GM04503 (cell line): ENCODE results near the gene SLC39A10.
"Not testable (repeated sequence)": the region's sequence is repeated elsewhere in the genome, so short reads cannot be mapped to it uniquely, and the experiment has no call there.

Experiments
- DNase-seq: peaks from one replicate; pipeline ENCODE4 v3.0.0-alpha.2; 2012; ENCODE audit warnings: low read depth

The SLC39A10 gene

GRCh38 chr2:195656859-195657633 is at the start of gene SLC39A10:
TSS of gene SLC39A10 (plus strand) at chr2:195657226. CDS start at chr2:195680043, 22,817 bp downstream.
- DNase-seq, result peak; percentile 91

- no peak for DNase-seq
These were observed 48.1 kb upstream of the SLC39A10 start for GRCh38 chr2:195608768-195609454.

GRCh38 chr2:195610717-195611116 is 46.3 kb upstream of the SLC39A10 start:
- no peak for DNase-seq

DNA sequence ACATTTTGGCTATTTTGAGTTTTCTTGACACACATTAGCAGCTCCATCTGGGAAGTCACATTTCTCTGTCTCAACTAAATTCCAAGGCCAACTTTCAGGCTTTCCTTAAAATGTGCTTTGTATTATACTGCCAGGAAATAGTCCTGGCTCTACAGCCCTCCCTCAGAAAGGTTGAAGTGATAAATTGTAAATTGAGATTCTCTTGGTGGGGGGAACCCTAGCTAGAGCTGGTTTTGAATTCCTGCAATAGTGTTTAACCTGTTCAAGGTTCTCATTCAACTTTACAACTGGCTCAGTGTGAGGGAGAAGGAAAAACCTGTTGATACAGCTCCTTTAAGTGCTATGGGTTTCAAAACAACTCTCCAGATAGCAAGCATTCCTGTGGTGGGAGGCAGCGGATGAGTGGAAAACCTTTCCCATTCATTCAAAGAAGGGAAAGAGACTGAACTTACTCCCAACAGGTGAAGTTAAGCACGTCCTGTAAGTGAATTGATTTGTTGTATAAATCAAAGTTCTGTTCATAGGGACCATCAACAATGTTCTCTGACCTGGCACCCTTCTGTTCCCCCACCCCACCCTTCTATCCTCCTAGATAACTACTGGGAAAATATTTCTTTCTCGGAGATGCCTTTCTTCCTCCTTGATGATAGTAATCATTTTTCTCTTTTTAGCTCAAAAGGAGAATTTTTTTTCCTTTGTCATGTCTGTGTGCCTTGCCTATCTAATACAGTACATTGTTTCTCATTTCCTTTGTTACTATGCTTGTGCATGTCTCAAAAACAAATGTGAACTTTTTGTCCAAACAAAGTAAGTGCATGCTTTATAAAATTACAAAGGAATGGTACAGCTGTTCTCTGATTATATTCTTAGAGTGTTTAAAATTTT is 44.2 kb upstream of the SLC39A10 start:
- DNase-seq, result peak; percentile 38

GRCh38 chr2:195613922-195614321 is 43.1 kb upstream of the SLC39A10 start:
- DNase-seq, result peak; percentile 64

- DNase-seq, result no peak
These were observed 37.4 kb upstream of the SLC39A10 start for GRCh38 chr2:195619590-195619989.

- no peak for DNase-seq
These were observed 36.5 kb upstream of the SLC39A10 start for GRCh38 chr2:195620501-195620900.

DNA sequence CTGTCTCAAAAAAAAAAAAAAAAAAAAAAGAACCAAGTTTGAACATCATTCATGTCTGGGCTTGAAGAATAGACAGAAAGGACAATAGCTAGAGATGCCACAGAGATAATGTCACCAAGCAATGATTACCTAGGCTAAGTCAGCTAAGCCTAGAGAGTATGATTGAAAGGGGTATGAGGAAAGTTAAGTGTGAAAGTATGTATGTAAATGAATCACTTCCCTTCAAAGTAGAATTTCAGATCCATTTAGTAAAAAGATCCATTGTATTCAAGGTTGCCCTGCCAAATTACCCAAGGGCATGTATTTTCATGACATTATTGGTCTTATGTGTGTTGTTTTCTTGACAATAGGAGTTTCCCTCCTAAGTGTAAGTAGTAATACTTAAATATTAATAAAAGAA is 34.1 kb upstream of the SLC39A10 start:
- no peak for DNase-seq

DNA sequence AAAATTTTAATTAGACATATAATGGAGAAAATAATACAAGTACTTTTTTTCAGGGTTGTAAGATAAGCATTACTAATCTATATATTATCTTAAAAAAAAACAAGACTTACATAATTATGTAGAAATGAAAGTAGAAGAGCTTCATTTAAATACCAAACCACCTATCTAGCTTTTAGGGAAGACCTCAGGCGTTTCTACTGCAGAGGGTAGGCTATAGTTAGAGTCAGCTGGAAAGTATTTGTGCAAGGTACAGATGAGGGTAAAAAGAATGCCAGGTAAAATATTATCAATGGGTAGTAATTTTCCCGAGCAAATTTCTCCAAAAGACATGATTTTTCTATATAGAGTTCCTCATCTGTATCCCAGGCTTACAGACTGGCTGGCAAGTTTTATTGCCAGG is 30.5 kb upstream of the SLC39A10 start:
- DNase-seq, result no peak

DNA sequence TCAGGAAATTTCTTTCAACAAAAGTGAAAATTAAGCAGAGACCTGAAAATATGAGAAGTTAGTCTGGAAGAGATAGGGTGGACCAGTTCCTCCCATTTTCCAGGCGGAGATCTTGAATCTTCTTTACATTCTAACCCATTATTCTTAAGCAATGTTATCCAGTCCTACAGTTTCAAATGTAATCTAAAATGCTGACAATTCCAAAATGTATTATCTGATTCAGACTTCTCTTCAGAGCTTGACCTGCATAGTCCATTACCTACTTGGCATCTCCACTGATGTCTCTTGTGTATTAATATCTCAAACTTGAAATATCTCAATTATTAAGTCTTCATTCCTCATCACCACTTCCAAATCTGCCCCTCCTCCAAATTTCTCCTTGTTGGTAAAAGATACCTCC is 28.4 kb upstream of the SLC39A10 start:
- DNase-seq, result no peak

DNA sequence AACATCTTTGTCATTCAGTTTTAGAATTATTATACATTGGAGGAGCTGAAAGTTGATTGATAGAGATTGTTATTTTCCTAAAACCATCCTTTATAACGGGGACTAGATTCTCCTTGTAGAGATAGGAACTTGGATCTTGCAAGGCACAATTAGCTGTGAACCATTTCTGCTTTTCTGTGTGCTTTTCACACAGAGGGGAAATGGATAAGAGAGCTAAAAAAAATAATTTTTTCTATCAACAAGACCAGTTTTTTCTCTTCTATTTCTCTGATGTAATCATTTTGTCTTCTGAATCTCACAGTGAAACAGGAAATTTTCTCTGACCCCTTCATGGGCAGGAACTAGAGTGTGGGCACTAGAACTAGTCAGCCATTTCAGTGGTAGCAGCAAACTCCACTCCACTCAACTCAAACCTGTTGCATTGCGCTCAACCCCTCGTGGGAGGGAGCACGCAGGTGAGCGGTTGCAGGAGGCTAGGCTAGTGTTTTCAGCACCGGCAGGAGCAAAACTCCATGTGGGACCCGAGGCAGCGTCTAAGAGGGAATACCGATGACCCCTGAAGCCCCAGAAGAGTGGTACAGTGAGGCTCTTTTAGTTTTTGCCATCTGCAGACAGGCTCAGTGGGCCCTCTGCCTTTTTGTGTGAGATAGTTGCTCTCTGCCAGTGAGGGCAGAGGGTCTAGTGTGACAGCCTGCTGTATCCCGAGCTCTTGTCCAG is 24.0 kb upstream of the SLC39A10 start:
- DNase-seq, result no peak

- DNase-seq, result no peak
These were observed 23.5 kb upstream of the SLC39A10 start for GRCh38 chr2:195633573-195633870.

DNA sequence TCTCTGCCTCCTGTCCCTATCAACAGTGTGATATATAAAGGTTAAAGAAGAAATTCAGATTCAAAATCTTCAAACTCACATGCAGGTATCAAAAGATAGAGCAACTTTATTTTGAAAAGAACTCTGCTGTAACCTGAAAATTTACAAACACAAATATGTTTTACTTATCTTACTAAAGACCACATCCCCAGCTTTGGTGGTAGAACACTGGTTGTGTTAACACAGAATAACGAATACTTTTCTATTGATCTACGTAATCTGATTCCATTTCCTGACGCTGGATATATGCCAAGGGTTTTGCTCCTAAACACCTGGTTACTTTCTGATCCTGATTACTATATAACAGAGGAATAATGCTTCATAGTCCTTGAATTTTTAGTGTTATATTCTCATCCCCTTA is 23.1 kb upstream of the SLC39A10 start:
- no peak for DNase-seq

DNA sequence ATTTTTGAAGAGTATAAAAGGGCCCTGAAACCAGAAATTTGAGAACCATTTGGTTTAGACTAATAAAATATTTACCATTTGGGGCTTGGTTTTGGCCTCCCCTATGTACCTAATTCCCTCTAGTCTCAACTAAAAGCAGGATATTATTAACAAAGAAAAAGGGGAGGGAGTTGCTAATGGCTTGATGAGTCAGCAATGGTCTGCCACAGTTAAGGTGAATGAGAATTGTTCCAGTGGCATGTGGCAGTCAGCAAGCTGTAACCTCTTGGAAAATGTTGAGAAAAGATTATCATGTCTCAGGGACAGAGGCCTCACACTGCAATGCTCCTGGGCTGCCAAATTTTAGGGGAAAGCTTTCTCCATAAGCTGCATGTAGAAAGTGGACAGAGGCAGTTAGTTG is 20.1 kb upstream of the SLC39A10 start:
- no peak for DNase-seq

GRCh38 chr2:195638750-195639149 is 18.3 kb upstream of the SLC39A10 start:
- no peak for DNase-seq

GRCh38 chr2:195639238-195639858 is 17.7 kb upstream of the SLC39A10 start:
- no peak for DNase-seq

- DNase-seq, result no peak
These were observed 17.1 kb upstream of the SLC39A10 start for GRCh38 chr2:195639959-195640358.

- DNase-seq, result no peak
These were observed 14.9 kb upstream of the SLC39A10 start for GRCh38 chr2:195642027-195642678.

GRCh38 chr2:195642679-195643068 is 14.4 kb upstream of the SLC39A10 start:
- DNase-seq, result no peak

- DNase-seq, result not testable (repeated sequence)
These were observed 12.3 kb upstream of the SLC39A10 start for GRCh38 chr2:195644708-195645107.

DNA sequence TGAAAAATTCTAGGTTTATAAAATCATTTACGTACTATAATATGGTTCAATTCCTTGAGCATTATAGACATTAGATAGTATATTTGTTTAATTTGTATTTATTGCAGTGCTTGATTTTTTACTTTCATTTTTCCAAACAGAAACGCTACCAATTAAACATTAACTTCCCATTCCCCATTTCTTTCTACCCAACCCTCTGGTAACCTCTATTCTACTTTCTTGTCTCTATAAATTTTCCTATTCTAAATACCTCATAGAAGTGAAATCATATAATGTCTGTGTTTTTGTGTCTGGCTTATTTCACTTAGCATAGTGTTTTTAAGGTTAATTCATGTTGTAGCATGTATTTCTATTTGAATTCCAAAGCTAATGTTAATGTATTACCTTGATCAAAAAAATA is 11.6 kb upstream of the SLC39A10 start:
- no peak for DNase-seq
